DND-41 (cell line): ENCODE data around the gene INTS7.
"Not testable (repeated sequence)": the region's sequence is repeated elsewhere in the genome, so short reads cannot be mapped to it uniquely, and the experiment has no call there.

ENCODE experiments used
- ATAC-seq: fragments of 200-7000 bp; cut with Tn5 transposase; 3 replicates; pipeline ENCODE4 v1.9.1; 2021; ENCODE audit warnings: low read depth; ENCODE audit not compliant: insufficient read depth
- DNase-seq: peaks from one replicate; pipeline ENCODE4 v3.0.0-alpha.2; 2020
- H2AFZ ChIP-seq: 2 replicates; pipeline ENCODE4 v1.6.0; 2012; ENCODE audit warnings: low read depth, low read length
- H3K27ac ChIP-seq: 2 replicates; pipeline ENCODE4 v1.5.1; 2012; ENCODE audit warnings: low read length, inconsistent platforms
- H3K27me3 ChIP-seq: fragments of 200-600 bp; sonication (generic); 2 replicates; pipeline ENCODE4 v1.6.0; 2012; ENCODE audit warnings: low read length, mild to moderate bottlenecking, inconsistent platforms; ENCODE audit not compliant: insufficient read depth, poor library complexity
- H3K36me3 ChIP-seq: 2 replicates; pipeline ENCODE4 v1.5.1; 2012; ENCODE audit warnings: low read length, inconsistent platforms; ENCODE audit not compliant: insufficient read depth
- H3K4me1 ChIP-seq: 2 replicates; pipeline ENCODE4 v1.5.1; 2012; ENCODE audit warnings: mild to moderate bottlenecking, low read length; ENCODE audit not compliant: insufficient read depth
- H3K4me2 ChIP-seq: 2 replicates; pipeline ENCODE4 v1.6.0; 2012; ENCODE audit warnings: mild to moderate bottlenecking, moderate library complexity, low read length, inconsistent platforms; ENCODE audit not compliant: insufficient read depth
- H3K4me3 ChIP-seq, 2 experiments: fragments of 200-600 bp in 1 of 2; shearing (Covaris generic) in 1 of 2; 2 replicates each; pipeline ENCODE4 v1.5.1; 2012 to 2016; ENCODE audit warnings: inconsistent platforms in 2 of 2, low read length in 2 of 2, mild to moderate bottlenecking in 2 of 2, low read depth in 1 of 2, moderate library complexity in 1 of 2
- H3K79me2 ChIP-seq: 2 replicates; pipeline ENCODE4 v1.6.0; 2012; ENCODE audit warnings: low read length, inconsistent platforms; ENCODE audit not compliant: insufficient read depth
- H3K9ac ChIP-seq: 2 replicates; pipeline ENCODE4 v1.6.0; 2012; ENCODE audit warnings: low read depth, mild to moderate bottlenecking, inconsistent platforms, low read length, moderate library complexity
- H3K9me3 ChIP-seq: 2 replicates; pipeline ENCODE4 v1.5.1; 2012; ENCODE audit warnings: low read length, moderate library complexity, mild to moderate bottlenecking, inconsistent platforms; ENCODE audit not compliant: insufficient read depth, severe bottlenecking
- H4K20me1 ChIP-seq: 2 replicates; pipeline ENCODE4 v1.6.0; 2012; ENCODE audit warnings: low read length; ENCODE audit not compliant: insufficient read depth
- CTCF ChIP-seq: IDR thresholded peaks from 2 replicates; pipeline ENCODE4 v1.5.1; 2012; ENCODE audit warnings: borderline replicate concordance, low read length, moderate library complexity, mild to moderate bottlenecking; ENCODE audit not compliant: poor library complexity, severe bottlenecking; ENCODE audit errors: extremely low read depth
- EZH2 ChIP-seq: IDR thresholded peaks from 3 replicates; pipeline ENCODE4 v1.6.1; 2012; ENCODE audit warnings: borderline replicate concordance, low read depth, mild to moderate bottlenecking, moderate library complexity, low read length, inconsistent platforms; ENCODE audit not compliant: severe bottlenecking

The INTS7 gene

GRCh38 chr1:212024469-212025149 lies 10.7 kb downstream of the INTS7 start:
- Histone ChIP-seq H3K9ac (no peak overlapping the region), H3K36me3 (peaks cover 29% of the 10 kb centered on the region), H3K4me1 (peaks cover 10% of the 10 kb centered on the region; the same call in 1 of the 2 replicates), H2AFZ (no peak overlapping the region), H4K20me1 (peaks cover 47% of the 10 kb centered on the region; the same call in 1 of the 2 replicates), H3K9me3 (peaks cover 2% of the 10 kb centered on the region), H3K27ac (no peak overlapping the region), H3K79me2 (peaks cover 99% of the 10 kb centered on the region), H3K27me3 (no peaks in the 10 kb centered on the region), H3K4me2 (no peak overlapping the region), H3K4me3 (no peak overlapping the region)
- ATAC-seq (no peak), DNase-seq (no peak)
- TF ChIP-seq CTCF (no peak), EZH2 (no peak)

- H3K4me3 ChIP-seq, H3K9me3 ChIP-seq, H3K4me1 ChIP-seq, DNase-seq, H3K27ac ChIP-seq, ATAC-seq, H3K9ac ChIP-seq, H3K4me2 ChIP-seq, H2AFZ ChIP-seq, H3K27me3 ChIP-seq: not testable (repeated sequence)
- H4K20me1 ChIP-seq: peaks cover 33% of the 10 kb centered on the region; the same call in 1 of the 2 replicates
- peaks cover 33% of the 10 kb centered on the region for H3K36me3 ChIP-seq
- H3K79me2 ChIP-seq: peaks cover 86% of the 10 kb centered on the region
These were observed 12.4 kb downstream of the INTS7 start for GRCh38 chr1:212022908-212023307.

- Histone ChIP-seq H4K20me1 (peaks cover 25% of the 10 kb centered on the region; the same call in 1 of the 2 replicates), H3K36me3 (peaks cover 44% of the 10 kb centered on the region), H3K4me3 (no peak overlapping the region), H2AFZ (no peak overlapping the region), H3K4me2 (no peak overlapping the region), H3K27ac (no peak overlapping the region), H3K4me1 (no peaks in the 10 kb centered on the region), H3K9ac (no peak overlapping the region), H3K27me3 (no peaks in the 10 kb centered on the region), H3K9me3 (peaks cover 2% of the 10 kb centered on the region), H3K79me2 (peaks cover 73% of the 10 kb centered on the region)
- DNase-seq (no peak), ATAC-seq (no peak)
- TF ChIP-seq CTCF: no peak
- no peak for TF ChIP-seq EZH2
These were observed 13.8 kb downstream of the INTS7 start for GRCh38 chr1:212021563-212021962.

- TF ChIP-seq CTCF (no peak), EZH2 (no peak)
- Histone ChIP-seq H3K4me3 (no peak overlapping the region), H4K20me1 (peaks cover 19% of the 10 kb centered on the region; the same call in 1 of the 2 replicates), H3K79me2 (peaks cover 72% of the 10 kb centered on the region), H3K4me2 (no peak overlapping the region), H3K9me3 (peaks cover 2% of the 10 kb centered on the region), H3K27ac (no peak overlapping the region), H3K27me3 (no peaks in the 10 kb centered on the region), H3K9ac (no peak overlapping the region), H2AFZ (no peak overlapping the region), H3K36me3 (peaks cover 47% of the 10 kb centered on the region), H3K4me1 (no peaks in the 10 kb centered on the region)
- DNase-seq (no peak), ATAC-seq (no peak)
These were observed 14.4 kb downstream of the INTS7 start for GRCh38 chr1:212020975-212021374.
